ENCODE data around the gene SGTA. TPM values are rescaled to one million over a fixed set of nuclear protein-coding genes. Genes with fewer than 3 reads are reported as not detected.

Gene SGTA
- total and polyA plus RNA-seq, 2 of the 4 experiments (the other 2 are of a cell fraction): 17.4 to 72.9 TPM

- Histone ChIP-seq H3K4me1 (ENCODE audit: control insufficient read depth, insufficient read depth, low read length) (no peaks in the 10 kb centered on the region; the same call in 1 of the 2 replicates), H4K91ac (ENCODE audit: insufficient read depth, low read depth, low read length) (no peak overlapping the region), H4K8ac (ENCODE audit: low read depth in 2 of 2, low read length in 2 of 2) (no peak overlapping the region), H3K27ac (ENCODE audit: insufficient read depth, low read length) (no peak overlapping the region), H2BK5ac (ENCODE audit: low read depth, low read length, poor library complexity, severe bottlenecking) (no peak overlapping the region), H3K4me3 (ENCODE audit: insufficient read depth, low read depth, low read length) (no peak overlapping the region), H3K4ac (ENCODE audit: low read depth, low read length) (no peak overlapping the region), H3K56ac (ENCODE audit: extremely low read depth, insufficient read depth, low read length) (no peak overlapping the region), H3K18ac (ENCODE audit: low read depth, low read length) (no peak overlapping the region), H3K9me1 (ENCODE audit: insufficient read depth, low read length) (0 out of 2 replicates have a peak, but pooled peaks cover 2% of the 10 kb centered on the region), H2BK15ac (ENCODE audit: low read depth, low read length) (no peak overlapping the region), H2BK20ac (ENCODE audit: low read depth, low read length) (no peak overlapping the region), H2AK5ac (ENCODE audit: low read depth, low read length) (no peak overlapping the region), H3K9ac (ENCODE audit: low read depth, low read length) (no peak overlapping the region), H3K9me3 (ENCODE audit: control insufficient read depth, insufficient read depth, low read length) (no peaks in the 10 kb centered on the region; the same call in 1 of the 2 replicates), H3K23ac (ENCODE audit: low read depth, low read length) (no peak overlapping the region), H2AFZ (replicated peaks; ENCODE audit: low read length, poor library complexity) (no peak overlapping the region), H3K14ac (replicated peaks; ENCODE audit: low read depth, low read length) (no peak overlapping the region), H3K79me1 (ENCODE audit: low read depth in 1 of 2, low read length in 2 of 2) (peaks cover 5 to 20% of the 10 kb centered on the region in 2 experiments; a peak in 3 of 4 replicates), H4K5ac (ENCODE audit: low read depth, low read length) (no peak overlapping the region), H3K4me2 (ENCODE audit: low read depth, low read length) (no peak overlapping the region), H3K27me3 (ENCODE audit: control insufficient read depth, insufficient read depth, low read length) (no peaks in the 10 kb centered on the region), H2BK120ac (ENCODE audit: low read depth, low read length) (no peak overlapping the region), H2AK9ac (replicated peaks; ENCODE audit: low read depth, low read length, poor library complexity) (no peak overlapping the region), H4K20me1 (ENCODE audit: insufficient read depth, low read length) (no peaks in the 10 kb centered on the region; the same call in none of the 2 replicates), H3K36me3 (ENCODE audit: control insufficient read depth, insufficient read depth, low read length) (peaks cover 29% of the 10 kb centered on the region)
- 82% methylated on average over 24 of the region's 35 CpGs; no CpG with 5 or more reads in 1 of the 2 experiments for WGBS, 2 experiments (ENCODE audit: extremely low coverage in 2 of 2, insufficient read length in 1 of 2)
- ATAC-seq (ENCODE audit: low read depth): no peak
- in situ Hi-C loops (cut with MboI; ENCODE audit: low sequenced_read_pairs): no loop called here
- POLR2A ChIA-PET (ENCODE audit: unreplicated experiment): no interaction called here
- TF ChIP-seq CEBPB (IDR thresholded peaks at IDR 0.05; ENCODE audit: low read depth, low read length) (no peak), MAZ (IDR thresholded peaks at IDR 0.05; ENCODE audit: borderline replicate concordance, low read depth, low read length) (no peak), RCOR1 (IDR thresholded peaks at IDR 0.05; ENCODE audit: insufficient replicate concordance, low read length) (no peak), CHD1 (IDR thresholded peaks at IDR 0.05; ENCODE audit: low read depth, low read length) (no peak), SMC3 (IDR thresholded peaks at IDR 0.05; ENCODE audit: low read depth, low read length) (no peak), POLR2A (IDR thresholded peaks at IDR 0.05; ENCODE audit: low read depth, low read length) (no peak), MAFK (IDR thresholded peaks at IDR 0.05; ENCODE audit: low read depth, low read length) (no peak), FOS (IDR thresholded peaks at IDR 0.05; ENCODE audit: low read depth, low read length) (no peak), RFX5 (IDR thresholded peaks at IDR 0.05; ENCODE audit: low read depth, low read length) (no peak), NFE2L2 (IDR thresholded peaks at IDR 0.05; ENCODE audit: low read depth, low read length) (no peak), MXI1 (IDR thresholded peaks at IDR 0.05; ENCODE audit: borderline replicate concordance, low read depth, low read length) (no peak)
- TF ChIP-seq, protein P1, sequence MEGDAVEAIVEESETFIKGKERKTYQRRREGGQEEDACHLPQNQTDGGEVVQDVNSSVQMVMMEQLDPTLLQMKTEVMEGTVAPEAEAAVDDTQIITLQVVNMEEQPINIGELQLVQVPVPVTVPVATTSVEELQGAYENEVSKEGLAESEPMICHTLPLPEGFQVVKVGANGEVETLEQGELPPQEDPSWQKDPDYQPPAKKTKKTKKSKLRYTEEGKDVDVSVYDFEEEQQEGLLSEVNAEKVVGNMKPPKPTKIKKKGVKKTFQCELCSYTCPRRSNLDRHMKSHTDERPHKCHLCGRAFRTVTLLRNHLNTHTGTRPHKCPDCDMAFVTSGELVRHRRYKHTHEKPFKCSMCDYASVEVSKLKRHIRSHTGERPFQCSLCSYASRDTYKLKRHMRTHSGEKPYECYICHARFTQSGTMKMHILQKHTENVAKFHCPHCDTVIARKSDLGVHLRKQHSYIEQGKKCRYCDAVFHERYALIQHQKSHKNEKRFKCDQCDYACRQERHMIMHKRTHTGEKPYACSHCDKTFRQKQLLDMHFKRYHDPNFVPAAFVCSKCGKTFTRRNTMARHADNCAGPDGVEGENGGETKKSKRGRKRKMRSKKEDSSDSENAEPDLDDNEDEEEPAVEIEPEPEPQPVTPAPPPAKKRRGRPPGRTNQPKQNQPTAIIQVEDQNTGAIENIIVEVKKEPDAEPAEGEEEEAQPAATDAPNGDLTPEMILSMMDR (conservative IDR thresholded peaks at IDR 0.05; ENCODE audit: low read depth, low read length): no peak
- intact Hi-C loops (cut with micrococcal nuclease): no loop called here
- no peak for DNase-seq
- CTCF ChIA-PET: no interaction called here
- no TSS peak for BruUV-seq (replicated peaks)
- dilution Hi-C loops (cut with HindIII; ENCODE audit: low sequenced_read_pairs, unreplicated experiment): no loop called here
These were observed 49.0 kb downstream of the SGTA start for GRCh38 chr19:2733930-2734588.

Measured in IMR-90 (cell line).